Parathyroid adenoma (tissue), 2 donors: Measurements from ENCODE around the gene EOLA2.
"Not testable (repeated sequence)": the region's sequence is repeated elsewhere in the genome, so short reads cannot be mapped to it uniquely, and the experiment has no call there.

Source experiments
- H2AFZ ChIP-seq: fragments of 300-600 bp; sonication (generic); one replicate; pipeline ENCODE4 v1.7.0; 2017; ENCODE audit warnings: antibody characterized with exemption, mild to moderate bottlenecking
- H3K27ac ChIP-seq: fragments of 300-600 bp; sonication (generic); one replicate; pipeline ENCODE4 v1.7.0; 2017
- H3K27me3 ChIP-seq: fragments of 300-600 bp; sonication (generic); one replicate; pipeline ENCODE4 v1.7.0; 2017; ENCODE audit warnings: low read length; ENCODE audit not compliant: control insufficient read depth, insufficient read depth
- H3K36me3 ChIP-seq: fragments of 300-600 bp; sonication (generic); one replicate; pipeline ENCODE4 v1.7.0; 2017; ENCODE audit warnings: low read length; ENCODE audit not compliant: control insufficient read depth, insufficient read depth
- H3K4me1 ChIP-seq: fragments of 300-600 bp; sonication (generic); one replicate; pipeline ENCODE4 v1.7.0; 2017; ENCODE audit warnings: control low read depth
- H3K4me2 ChIP-seq: fragments of 300-600 bp; sonication (generic); one replicate; pipeline ENCODE4 v1.7.0; 2017; ENCODE audit warnings: low read length
- H3K4me3 ChIP-seq: fragments of 300-600 bp; sonication (generic); one replicate; pipeline ENCODE4 v1.7.0; 2017; ENCODE audit warnings: low read depth, low read length
- H3K79me2 ChIP-seq: fragments of 300-600 bp; sonication (generic); one replicate; pipeline ENCODE4 v1.7.0; 2017; ENCODE audit warnings: control low read depth
- H3K9ac ChIP-seq: fragments of 300-600 bp; sonication (generic); one replicate; pipeline ENCODE4 v1.7.0; 2017; ENCODE audit warnings: mild to moderate bottlenecking
- H3K9me3 ChIP-seq: fragments of 300-600 bp; sonication (generic); one replicate; pipeline ENCODE4 v1.7.0; 2017; ENCODE audit warnings: low read length; ENCODE audit not compliant: control insufficient read depth
- donor health status: primary hyperparathyroidism.

EOLA2 gene

GRCh38 chrX:149932150-149932549 lies 6.1 kb downstream of the EOLA2 start:
- H3K4me1 ChIP-seq, H3K9ac ChIP-seq, H3K4me2 ChIP-seq, H3K4me3 ChIP-seq, H3K9me3 ChIP-seq, H3K36me3 ChIP-seq, H2AFZ ChIP-seq, H3K27me3 ChIP-seq, H3K27ac ChIP-seq, H3K79me2 ChIP-seq: not testable (repeated sequence)

- H3K4me3 ChIP-seq, H3K27me3 ChIP-seq, H3K79me2 ChIP-seq, H3K9ac ChIP-seq, H3K36me3 ChIP-seq, H3K4me1 ChIP-seq, H3K9me3 ChIP-seq, H3K4me2 ChIP-seq, H2AFZ ChIP-seq, H3K27ac ChIP-seq: not testable (repeated sequence)
Measured at GRCh38 chrX:149931355-149931754, 6.9 kb downstream of the EOLA2 start.

- H3K27ac ChIP-seq, H3K36me3 ChIP-seq, H3K79me2 ChIP-seq, H3K9ac ChIP-seq, H2AFZ ChIP-seq, H3K4me3 ChIP-seq, H3K27me3 ChIP-seq, H3K9me3 ChIP-seq, H3K4me2 ChIP-seq, H3K4me1 ChIP-seq: not testable (repeated sequence)
Measured at GRCh38 chrX:149929400-149929799, 8.9 kb downstream of the EOLA2 start, which contains the start of gene HSFX4. Gene HSFX4, plus strand, starts transcription at chrX:149929573. Its CDS starts 72 bp downstream, at chrX:149929645.

GRCh38 chrX:149928635-149929034 lies 9.7 kb downstream of the EOLA2 start:
- H3K4me1 ChIP-seq, H3K79me2 ChIP-seq, H3K36me3 ChIP-seq, H3K4me3 ChIP-seq, H3K27ac ChIP-seq, H3K4me2 ChIP-seq, H3K9ac ChIP-seq, H3K27me3 ChIP-seq, H2AFZ ChIP-seq, H3K9me3 ChIP-seq: not testable (repeated sequence)

GRCh38 chrX:149927964-149928258 lies 10.4 kb downstream of the EOLA2 start:
- H2AFZ ChIP-seq, H3K79me2 ChIP-seq, H3K4me3 ChIP-seq, H3K36me3 ChIP-seq, H3K4me2 ChIP-seq, H3K9ac ChIP-seq, H3K9me3 ChIP-seq, H3K27ac ChIP-seq, H3K4me1 ChIP-seq, H3K27me3 ChIP-seq: not testable (repeated sequence)

- not testable (repeated sequence) for H3K27ac ChIP-seq, H3K9me3 ChIP-seq, H3K9ac ChIP-seq, H3K4me1 ChIP-seq, H3K36me3 ChIP-seq, H3K4me3 ChIP-seq, H2AFZ ChIP-seq, H3K27me3 ChIP-seq, H3K4me2 ChIP-seq, H3K79me2 ChIP-seq
Measured at GRCh38 chrX:149927245-149927963, 10.9 kb downstream of the EOLA2 start.

GRCh38 chrX:149924434-149924833 lies 13.9 kb downstream of the EOLA2 start:
- H3K4me2 ChIP-seq, H3K36me3 ChIP-seq, H3K27ac ChIP-seq, H3K27me3 ChIP-seq, H3K4me1 ChIP-seq, H3K4me3 ChIP-seq, H3K9me3 ChIP-seq, H3K79me2 ChIP-seq, H2AFZ ChIP-seq, H3K9ac ChIP-seq: not testable (repeated sequence)

- not testable (repeated sequence) for H2AFZ ChIP-seq, H3K27ac ChIP-seq, H3K4me3 ChIP-seq, H3K27me3 ChIP-seq, H3K36me3 ChIP-seq, H3K4me1 ChIP-seq, H3K79me2 ChIP-seq, H3K9me3 ChIP-seq, H3K4me2 ChIP-seq, H3K9ac ChIP-seq
Measured at GRCh38 chrX:149923836-149924235, 14.5 kb downstream of the EOLA2 start.
